Stomach (tissue), 4 donors: ENCODE data around the gene DISP3.

ENCODE experiments used
- POLR2A ChIP-seq, 4 donors: fragments of 450-650 bp; IDR thresholded peaks; one replicate each; pipeline ENCODE4 v1.6.1; 2016; ENCODE audit warnings: antibody characterized with exemption in 4 of 4, control low read depth in 2 of 4, mild to moderate bottlenecking in 1 of 4, moderate library complexity in 1 of 4
- TF ChIP-seq, protein P1 (sequence below), 7 experiments: fragments of 450-650 bp in 4 of 7; fragments of 200-600 bp in 3 of 7; sonication (generic) in 3 of 7; IDR thresholded peaks; one replicate each; pipeline ENCODE4 v1.5.1; 2016 to 2019; ENCODE audit warnings: antibody characterized with exemption in 7 of 7, control low read depth in 2 of 7, mild to moderate bottlenecking in 1 of 7

DNA sequence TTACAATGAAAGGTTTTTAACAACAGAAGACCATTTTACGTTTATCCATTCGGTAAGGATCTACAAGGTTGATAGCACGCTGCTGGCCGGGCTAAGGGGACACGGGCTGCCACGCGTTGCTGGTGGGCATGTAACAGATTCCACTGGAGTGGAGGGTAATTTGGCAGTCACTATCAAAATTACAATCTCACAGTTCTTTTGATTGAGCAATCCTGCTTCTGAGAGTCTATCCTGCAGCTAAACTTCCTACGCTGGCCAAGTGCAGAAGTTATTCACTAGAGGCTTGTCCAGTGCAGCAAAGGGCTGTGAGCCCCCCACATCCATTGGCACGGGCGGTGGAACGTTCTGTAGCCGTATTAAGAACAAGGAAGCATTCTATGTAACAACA lies 61.8 kb downstream of the DISP3 start:
- TF ChIP-seq, protein P1, sequence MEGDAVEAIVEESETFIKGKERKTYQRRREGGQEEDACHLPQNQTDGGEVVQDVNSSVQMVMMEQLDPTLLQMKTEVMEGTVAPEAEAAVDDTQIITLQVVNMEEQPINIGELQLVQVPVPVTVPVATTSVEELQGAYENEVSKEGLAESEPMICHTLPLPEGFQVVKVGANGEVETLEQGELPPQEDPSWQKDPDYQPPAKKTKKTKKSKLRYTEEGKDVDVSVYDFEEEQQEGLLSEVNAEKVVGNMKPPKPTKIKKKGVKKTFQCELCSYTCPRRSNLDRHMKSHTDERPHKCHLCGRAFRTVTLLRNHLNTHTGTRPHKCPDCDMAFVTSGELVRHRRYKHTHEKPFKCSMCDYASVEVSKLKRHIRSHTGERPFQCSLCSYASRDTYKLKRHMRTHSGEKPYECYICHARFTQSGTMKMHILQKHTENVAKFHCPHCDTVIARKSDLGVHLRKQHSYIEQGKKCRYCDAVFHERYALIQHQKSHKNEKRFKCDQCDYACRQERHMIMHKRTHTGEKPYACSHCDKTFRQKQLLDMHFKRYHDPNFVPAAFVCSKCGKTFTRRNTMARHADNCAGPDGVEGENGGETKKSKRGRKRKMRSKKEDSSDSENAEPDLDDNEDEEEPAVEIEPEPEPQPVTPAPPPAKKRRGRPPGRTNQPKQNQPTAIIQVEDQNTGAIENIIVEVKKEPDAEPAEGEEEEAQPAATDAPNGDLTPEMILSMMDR (IDR thresholded peaks at IDR 0.05), result no peak
- no peak for TF ChIP-seq POLR2A (IDR thresholded peaks at IDR 0.05)
